HG02885 (cell line): Measurements from ENCODE around the gene ZNF280B.

Experiments
- ATAC-seq: cut with Tn5 transposase; IDR thresholded peaks from one replicate; pipeline ENCODE4 v1.9.1; 2021; ENCODE audit warnings: mild to moderate bottlenecking; ENCODE audit not compliant: unreplicated experiment, poor library complexity

Gene ZNF280B

GRCh38 chr22:22508274-22509176 is at the start of gene ZNF280B:
Gene ZNF280B, minus strand, starts transcription at chr22:22508742. Its CDS starts 19,344 bp downstream, at chr22:22489398.
- peak; percentile 94 for ATAC-seq

GRCh38 chr22:22556995-22557925 is 48.7 kb upstream of the ZNF280B start:
- ATAC-seq: no peak

- ATAC-seq: no peak
These were observed 48.0 kb upstream of the ZNF280B start for GRCh38 chr22:22556578-22556977.

- ATAC-seq: no peak
These were observed 47.1 kb upstream of the ZNF280B start for GRCh38 chr22:22555596-22555995.

GRCh38 chr22:22554587-22555284 is 46.2 kb upstream of the ZNF280B start:
- no peak for ATAC-seq

- no peak for ATAC-seq
These were observed 45.4 kb upstream of the ZNF280B start for GRCh38 chr22:22553735-22554586.

- no peak for ATAC-seq
These were observed 44.6 kb upstream of the ZNF280B start for GRCh38 chr22:22553141-22553540.

- ATAC-seq: no peak
These were observed 44.1 kb upstream of the ZNF280B start for GRCh38 chr22:22552630-22553029.

GRCh38 chr22:22550789-22551434 is 42.4 kb upstream of the ZNF280B start:
- ATAC-seq: no peak

GRCh38 chr22:22548910-22549309 is 40.4 kb upstream of the ZNF280B start:
- no peak for ATAC-seq

GRCh38 chr22:22548317-22548716 is 39.8 kb upstream of the ZNF280B start:
- ATAC-seq: no peak

- no peak for ATAC-seq
These were observed 39.3 kb upstream of the ZNF280B start for GRCh38 chr22:22547692-22548300.

GRCh38 chr22:22547226-22547625 is 38.7 kb upstream of the ZNF280B start:
- no peak for ATAC-seq

GRCh38 chr22:22546490-22546889 is 37.9 kb upstream of the ZNF280B start:
- ATAC-seq: no peak

- ATAC-seq: no peak
These were observed 36.5 kb upstream of the ZNF280B start for GRCh38 chr22:22545084-22545483.

- no peak for ATAC-seq
These were observed 29.9 kb upstream of the ZNF280B start for GRCh38 chr22:22538226-22538989.

GRCh38 chr22:22536916-22537315 is 28.4 kb upstream of the ZNF280B start:
- no peak for ATAC-seq

- ATAC-seq: no peak
These were observed 28.0 kb upstream of the ZNF280B start for GRCh38 chr22:22536515-22536914.
